CD14-positive monocyte (primary cell): ENCODE data around the gene BLCAP. TPM values are rescaled to one million over a fixed set of nuclear protein-coding genes. Genes with fewer than 3 reads are reported as not detected.

Experiments
- DNase-seq, 3 donors: peaks; one replicate each; pipeline ENCODE4 v3.0.0-alpha.2; 2011 to 2022
- H2AFZ ChIP-seq: 2 replicates; pipeline ENCODE4 v1.6.0; 2012; ENCODE audit warnings: mild to moderate bottlenecking, low read depth, low read length, inconsistent platforms; ENCODE audit not compliant: insufficient read depth, poor library complexity, severe bottlenecking
- H3K27ac ChIP-seq, 2 donors: 1 replicate in 1 of 2; 2 replicates in 1 of 2; pipeline ENCODE4 v1.5.1; 2012 to 2013; ENCODE audit warnings: low read length in 2 of 2, control low read depth in 1 of 2, inconsistent platforms in 1 of 2, low read depth in 1 of 2, mild to moderate bottlenecking in 1 of 2
- H3K27me3 ChIP-seq, 2 donors: one replicate each; pipeline versions ENCODE4 v1.6.0 to v1.6.1; 2011 to 2013; ENCODE audit warnings: low read length in 2 of 2; ENCODE audit not compliant: control insufficient read depth in 2 of 2, insufficient read depth in 2 of 2
- H3K36me3 ChIP-seq, 2 donors: replicated peaks in 1 of 2; 1 replicate in 1 of 2; 2 replicates in 1 of 2; pipeline versions ENCODE4 v1.5.1 to v1.6.1; 2012 to 2013; ENCODE audit warnings: low read length in 2 of 2, control low read depth in 1 of 2, inconsistent platforms in 1 of 2, mild to moderate bottlenecking in 1 of 2; ENCODE audit not compliant: insufficient read depth in 2 of 2, control insufficient read depth in 1 of 2
- H3K4me1 ChIP-seq, 2 donors: 1 replicate in 1 of 2; 2 replicates in 1 of 2; pipeline versions ENCODE4 v1.5.1 to v1.6.1; 2012 to 2013; ENCODE audit warnings: low read length in 2 of 2, control low read depth in 1 of 2, inconsistent platforms in 1 of 2, mild to moderate bottlenecking in 1 of 2, moderate library complexity in 1 of 2; ENCODE audit not compliant: insufficient read depth in 2 of 2, control insufficient read depth in 1 of 2
- H3K4me2 ChIP-seq: replicated peaks from 2 replicates; pipeline ENCODE3; 2012; ENCODE audit warnings: low read length, moderate library complexity, mild to moderate bottlenecking; ENCODE audit not compliant: poor library complexity, severe bottlenecking; ENCODE audit errors: extremely low read depth
- H3K4me3 ChIP-seq, 3 experiments: fragments of 200-600 bp in 1 of 3; sonication (generic) in 1 of 3; replicated peaks in 1 of 3; 1 replicate in 2 of 3; 2 replicates in 1 of 3; pipeline ENCODE4 v1.5.1; 2011 to 2013; ENCODE audit warnings: low read length in 3 of 3, mild to moderate bottlenecking in 3 of 3, control low read depth in 2 of 3, low read depth in 2 of 3, inconsistent platforms in 1 of 3, moderate library complexity in 1 of 3
- H3K79me2 ChIP-seq: 2 replicates; pipeline ENCODE4 v1.6.0; 2012; ENCODE audit warnings: mild to moderate bottlenecking, control low read depth, inconsistent platforms, low read length, moderate library complexity; ENCODE audit not compliant: insufficient read depth
- H3K9ac ChIP-seq: 2 replicates; pipeline ENCODE4 v1.6.0; 2017; ENCODE audit warnings: low read length, mild to moderate bottlenecking; ENCODE audit not compliant: insufficient read depth, poor library complexity, severe bottlenecking
- H3K9me3 ChIP-seq, 2 donors: replicated peaks in 1 of 2; 1 replicate in 1 of 2; 2 replicates in 1 of 2; pipeline versions ENCODE4 v1.5.1 to v1.6.1; 2012 to 2013; ENCODE audit warnings: low read length in 2 of 2, control low read depth in 1 of 2; ENCODE audit not compliant: control insufficient read depth in 1 of 2, insufficient read depth in 1 of 2
- H4K20me1 ChIP-seq: 2 replicates; pipeline ENCODE4 v1.6.0; 2012; ENCODE audit warnings: mild to moderate bottlenecking, low read length, control low read depth, moderate library complexity; ENCODE audit not compliant: insufficient read depth
- H3K27ac Mint-ChIP-seq, 7 donors: one replicate each; pipeline ENCODE4 v1.8.0; 2020; ENCODE audit warnings: mild to moderate bottlenecking in 7 of 7, mixed read lengths in 7 of 7, moderate library complexity in 6 of 7, inconsistent platforms in 2 of 7
- H3K27me3 Mint-ChIP-seq, 3 donors: one replicate each; pipeline ENCODE4 v1.8.0; 2021 to 2022; ENCODE audit warnings: low read depth in 3 of 3, mild to moderate bottlenecking in 3 of 3, mixed read lengths in 3 of 3, moderate library complexity in 3 of 3, inconsistent platforms in 1 of 3
- H3K36me3 Mint-ChIP-seq, 2 donors: one replicate each; pipeline ENCODE4 v1.8.0; 2020; ENCODE audit warnings: mixed read lengths in 2 of 2, inconsistent platforms in 1 of 2, mild to moderate bottlenecking in 1 of 2
- H3K4me1 Mint-ChIP-seq: one replicate; pipeline ENCODE4 v1.8.0; 2020; ENCODE audit warnings: mild to moderate bottlenecking, mixed read lengths
- H3K4me3 Mint-ChIP-seq, 2 donors: one replicate each; pipeline ENCODE4 v1.8.0; 2020; ENCODE audit warnings: mild to moderate bottlenecking in 2 of 2, mixed read lengths in 2 of 2, moderate library complexity in 1 of 2
- H3K9me3 Mint-ChIP-seq, 7 donors: one replicate each; pipeline ENCODE4 v1.8.0; 2020 to 2022; ENCODE audit warnings: mixed read lengths in 7 of 7, mild to moderate bottlenecking in 6 of 7, moderate library complexity in 6 of 7, inconsistent platforms in 2 of 7
- WGBS: methylation state at CpG from one replicate; pipeline ENCODE4 v1.1.5; 2013; ENCODE audit warnings: missing lambda C conversion rate; ENCODE audit not compliant: insufficient coverage; 5-methylcytosine and 5-hydroxymethylcytosine counted together
- intact Hi-C, 2 donors: fragments of 100-400 bp; cut with micrococcal nuclease; formaldehyde crosslinking; loops; one replicate each; pipeline versions ENCODE4 v1.15.0 to v1.15.1; 2023
- polyA plus RNA-seq, 3 donors: library from polyadenylated mRNA; depleted of rRNA in 1 of 3; unstranded in 2 of 3; stranded (reverse) in 1 of 3; fragments of 300-500 nt in 2 of 3; fragments of >200 nt in 1 of 3; fragmentation: Illumina TruSeq in 2 of 3; gene quantifications; 1 replicate in 2 of 3; 2 replicates in 1 of 3; pipeline ENCODE4 v1.2.3, GENCODE V29; 2012 to 2021
- TF ChIP-seq, protein P1 (sequence below): fragments of 200-600 bp; IDR thresholded peaks from one replicate; pipeline ENCODE4 v1.8.0; 2022; ENCODE audit warnings: antibody characterized with exemption, mild to moderate bottlenecking

The BLCAP gene
- polyA plus RNA-seq, 3 donors = 45.3 to 54.5 (median 53.3) TPM

DNA sequence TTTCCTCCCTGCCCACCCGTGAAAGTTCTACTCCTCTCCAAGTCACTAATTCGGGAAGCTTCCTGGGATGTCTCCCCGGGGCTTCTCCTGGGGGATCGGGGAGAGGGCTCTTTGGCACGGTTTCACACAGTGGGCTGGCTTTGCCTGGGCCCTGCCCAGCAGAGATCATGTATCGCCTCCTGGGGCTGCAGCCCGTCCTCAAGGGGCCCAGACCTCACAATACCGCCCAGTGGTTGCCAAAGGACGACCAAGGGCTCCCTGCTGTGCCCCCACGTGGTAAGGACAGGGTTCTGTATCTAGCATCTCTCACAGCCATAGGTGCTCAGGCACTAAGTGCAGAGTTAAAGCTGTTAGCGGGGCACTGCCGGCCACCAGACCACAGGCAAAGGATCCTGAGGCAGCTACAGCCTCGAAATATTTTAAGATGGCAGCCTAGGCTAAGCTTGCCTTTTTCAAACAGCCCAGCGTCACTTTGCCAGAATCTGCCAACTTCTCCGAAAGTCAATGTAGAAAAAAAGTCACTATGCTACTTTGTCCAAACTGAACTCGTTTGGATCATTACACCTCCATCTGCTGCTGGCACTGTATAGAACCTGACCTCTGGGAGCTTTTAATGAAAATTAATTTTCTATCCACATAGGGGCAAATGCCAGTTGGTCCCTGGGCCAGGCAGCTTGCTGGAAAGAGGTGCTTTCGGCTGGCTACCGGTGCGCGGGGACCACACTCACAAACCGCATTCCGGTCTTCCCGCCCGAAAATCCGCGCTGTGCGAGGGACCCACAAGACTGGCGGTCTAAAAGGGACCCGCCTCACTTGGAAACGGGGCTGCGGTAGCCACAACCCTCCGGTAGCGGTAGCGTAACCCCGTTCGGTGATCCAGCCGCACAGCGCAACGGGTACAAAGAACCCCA lies 7.9 kb downstream of the BLCAP start:
- Histone ChIP-seq H4K20me1 (peaks cover 99% of the 10 kb centered on the region), H3K4me1 (peaks cover 7 to 11% of the 10 kb centered on the region in 2 donors), H3K4me3 (no peak overlapping the region), H2AFZ (no peak overlapping the region), H3K79me2 (peaks cover 75% of the 10 kb centered on the region), H3K9ac (no peak overlapping the region), H3K27ac (no peak overlapping the region), H3K27me3 (peaks cover 4 to 26% of the 10 kb centered on the region in 2 donors), H3K9me3 (peaks cover 0 to 14% of the 10 kb centered on the region in 2 donors), H3K4me2 (no peak overlapping the region), H3K36me3 (peaks cover 40 to 78% of the 10 kb centered on the region in 2 donors)
- 81% methylated on average over 39 of the region's 39 CpGs for WGBS
- Mint-ChIP-seq H3K4me1 (peaks cover 33% of the 10 kb centered on the region), H3K9me3 (peaks cover 0 to 20% (median 14%) of the 10 kb centered on the region in 7 donors), H3K27me3 (peaks cover 18 to 34% (median 25%) of the 10 kb centered on the region in 3 donors), H3K4me3 (no peak overlapping the region), H3K36me3 (peaks cover 70 to 75% of the 10 kb centered on the region in 2 donors), H3K27ac (peak overlapping the region in 1 of 7 donors; percentile 27)
- intact Hi-C loops = loop anchor here (10.0 kb wide), 2 partner anchors 115 to 255 kb away; partner anchors contain the start of gene GHRH (in 1 of the 2)
- TF ChIP-seq, protein P1, sequence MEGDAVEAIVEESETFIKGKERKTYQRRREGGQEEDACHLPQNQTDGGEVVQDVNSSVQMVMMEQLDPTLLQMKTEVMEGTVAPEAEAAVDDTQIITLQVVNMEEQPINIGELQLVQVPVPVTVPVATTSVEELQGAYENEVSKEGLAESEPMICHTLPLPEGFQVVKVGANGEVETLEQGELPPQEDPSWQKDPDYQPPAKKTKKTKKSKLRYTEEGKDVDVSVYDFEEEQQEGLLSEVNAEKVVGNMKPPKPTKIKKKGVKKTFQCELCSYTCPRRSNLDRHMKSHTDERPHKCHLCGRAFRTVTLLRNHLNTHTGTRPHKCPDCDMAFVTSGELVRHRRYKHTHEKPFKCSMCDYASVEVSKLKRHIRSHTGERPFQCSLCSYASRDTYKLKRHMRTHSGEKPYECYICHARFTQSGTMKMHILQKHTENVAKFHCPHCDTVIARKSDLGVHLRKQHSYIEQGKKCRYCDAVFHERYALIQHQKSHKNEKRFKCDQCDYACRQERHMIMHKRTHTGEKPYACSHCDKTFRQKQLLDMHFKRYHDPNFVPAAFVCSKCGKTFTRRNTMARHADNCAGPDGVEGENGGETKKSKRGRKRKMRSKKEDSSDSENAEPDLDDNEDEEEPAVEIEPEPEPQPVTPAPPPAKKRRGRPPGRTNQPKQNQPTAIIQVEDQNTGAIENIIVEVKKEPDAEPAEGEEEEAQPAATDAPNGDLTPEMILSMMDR = no peak
- no peak for DNase-seq

DNA sequence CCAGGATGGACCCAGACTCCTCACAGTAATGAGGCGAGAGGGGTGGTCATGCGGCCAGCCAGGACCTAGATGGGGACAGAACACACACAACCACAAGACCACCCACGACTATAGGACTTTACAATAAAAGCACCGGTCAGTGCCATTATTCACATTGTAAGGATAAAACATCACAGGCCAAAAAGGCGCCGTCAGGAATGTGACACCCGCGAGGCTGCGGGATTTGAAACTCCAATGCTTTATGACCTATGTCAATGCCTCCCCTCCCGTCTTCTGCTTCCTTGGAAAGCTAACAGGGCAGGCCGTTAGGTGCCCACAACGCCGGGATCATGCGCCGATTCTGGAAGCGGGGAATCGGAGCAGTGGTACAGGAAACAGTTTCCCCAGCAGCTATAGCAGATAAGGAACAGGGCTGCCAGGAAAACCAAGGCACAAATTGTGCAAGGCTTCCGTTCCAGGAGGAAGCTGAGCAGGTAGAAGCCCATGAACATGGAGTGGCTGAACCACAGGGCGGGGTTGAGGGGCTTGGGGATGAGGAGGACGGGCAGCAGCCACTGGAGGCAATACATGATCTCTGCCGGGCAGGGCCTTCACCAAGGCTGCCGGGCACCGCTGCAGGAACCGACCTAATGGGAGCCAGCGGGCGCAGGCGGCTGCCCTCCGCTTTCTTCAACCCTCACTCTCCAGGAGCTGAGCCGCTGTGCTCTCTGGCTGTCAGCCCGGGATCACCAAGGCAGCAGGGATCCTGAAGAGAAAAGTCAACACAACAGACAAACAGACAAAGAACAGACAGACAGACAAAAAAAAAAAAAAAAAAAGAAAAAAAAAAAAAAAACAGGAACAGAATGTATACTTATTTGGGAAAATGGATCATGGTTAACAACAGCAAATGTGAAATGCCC lies 8.8 kb downstream of the BLCAP start:
- Mint-ChIP-seq H3K4me3 (no peak overlapping the region), H3K27ac (peak overlapping the region in 1 of 7 donors; percentile 66), H3K27me3 (peaks cover 18 to 34% (median 25%) of the 10 kb centered on the region in 3 donors), H3K36me3 (peaks cover 73 to 81% of the 10 kb centered on the region in 2 donors), H3K4me1 (peaks cover 25% of the 10 kb centered on the region), H3K9me3 (peaks cover 0 to 20% (median 14%) of the 10 kb centered on the region in 7 donors)
- DNase-seq = no peak
- intact Hi-C loops = no loop called here
- Histone ChIP-seq H3K4me3 (no peak overlapping the region), H2AFZ (no peak overlapping the region), H3K9me3 (peaks cover 0 to 14% of the 10 kb centered on the region in 2 donors), H3K4me1 (peaks cover 6 to 11% of the 10 kb centered on the region in 2 donors), H3K27ac (no peak overlapping the region), H3K36me3 (peaks cover 45 to 85% of the 10 kb centered on the region in 2 donors), H3K9ac (no peak overlapping the region), H3K79me2 (peaks cover 70% of the 10 kb centered on the region), H3K27me3 (peaks cover 4 to 26% of the 10 kb centered on the region in 2 donors), H3K4me2 (no peak overlapping the region), H4K20me1 (peaks cover 99% of the 10 kb centered on the region)
- TF ChIP-seq, protein P1 = no peak
- WGBS = 89% methylated on average over 26 of the region's 30 CpGs
